Measurements from ENCODE around the gene NDUFAF4.

The NDUFAF4 gene

DNA sequence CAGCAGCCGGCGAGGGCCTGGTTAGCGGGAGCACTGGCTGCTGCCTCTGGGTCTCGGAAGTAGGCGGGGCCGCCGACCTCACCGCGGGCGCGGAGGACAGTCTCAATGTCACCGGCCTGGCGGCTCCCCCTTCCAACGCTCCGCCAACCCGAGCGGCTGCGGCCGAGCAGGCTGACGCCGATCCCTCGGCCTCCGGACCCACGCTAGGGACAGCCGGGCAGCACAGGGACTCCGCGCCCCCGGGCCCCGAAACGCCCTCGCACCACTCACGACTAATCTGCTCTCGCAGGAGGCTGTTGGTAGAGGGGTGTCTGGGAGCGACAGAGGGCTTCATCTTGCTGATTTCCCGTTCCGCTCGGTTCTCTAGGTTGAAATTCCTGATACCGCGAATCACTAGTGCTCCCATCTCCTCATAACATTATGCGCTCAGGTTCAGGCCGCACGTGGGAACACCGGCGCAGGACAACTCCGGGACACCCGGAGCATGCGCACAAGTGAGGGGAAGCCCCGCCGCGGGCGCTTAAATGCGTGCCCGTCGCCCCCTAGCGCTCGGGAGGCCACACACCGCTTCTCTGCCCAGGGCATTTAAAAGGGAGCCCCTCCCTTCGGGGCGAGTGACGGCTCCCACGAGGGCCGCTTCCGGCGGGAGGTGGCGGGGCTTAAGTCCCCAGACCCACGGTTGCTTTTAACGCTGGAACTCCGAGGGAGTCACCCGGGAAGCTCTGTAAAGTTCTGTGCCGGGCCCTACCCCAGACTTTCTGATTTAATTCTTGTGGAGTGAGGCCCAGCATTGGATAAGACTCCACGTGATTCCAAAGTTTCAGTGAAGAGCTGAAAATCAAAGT lies at the start of gene NDUFAF4:
TSS of gene NDUFAF4 (minus strand) at position 496 of the 845 bp plus-strand sequence. CDS start at position 406, 90 bp downstream.
- in situ Hi-C loops (cut with MboI; ENCODE audit: low pct_unique_long_range_greater_than_20kb, low sequenced_read_pairs) = no loop called here
- DNase-seq = peak; percentile 94

- no peak for DNase-seq
- in situ Hi-C loops (cut with MboI; ENCODE audit: low pct_unique_long_range_greater_than_20kb, low sequenced_read_pairs) = no loop called here
Measured at GRCh38 chr6:96947055-96947454, 49.4 kb upstream of the NDUFAF4 start.

GRCh38 chr6:96943555-96944215 lies 46.0 kb upstream of the NDUFAF4 start:
- no peak for DNase-seq
- in situ Hi-C loops (cut with MboI; ENCODE audit: low pct_unique_long_range_greater_than_20kb, low sequenced_read_pairs) = no loop called here

DNA sequence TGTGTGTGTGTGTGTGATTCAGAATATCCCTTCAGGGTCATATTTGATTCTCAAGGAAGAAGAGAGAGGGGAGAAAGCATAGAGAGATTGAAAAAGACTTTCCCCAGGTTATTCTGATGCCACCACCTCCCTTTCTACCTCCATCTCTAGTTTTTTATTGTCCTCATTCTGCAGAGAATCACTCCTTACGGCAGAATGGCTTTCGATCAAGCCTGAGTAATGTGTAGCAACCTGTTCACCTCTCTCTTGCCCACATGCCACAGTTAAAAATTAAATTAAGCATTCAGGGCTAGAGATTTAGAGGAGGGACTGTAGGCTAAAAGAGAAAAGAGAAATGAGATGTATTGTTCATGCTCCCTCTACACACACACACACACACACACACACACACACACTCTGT lies 45.0 kb upstream of the NDUFAF4 start:
- in situ Hi-C loops (cut with MboI; ENCODE audit: low pct_unique_long_range_greater_than_20kb, low sequenced_read_pairs) = no loop called here
- no peak for DNase-seq

DNA sequence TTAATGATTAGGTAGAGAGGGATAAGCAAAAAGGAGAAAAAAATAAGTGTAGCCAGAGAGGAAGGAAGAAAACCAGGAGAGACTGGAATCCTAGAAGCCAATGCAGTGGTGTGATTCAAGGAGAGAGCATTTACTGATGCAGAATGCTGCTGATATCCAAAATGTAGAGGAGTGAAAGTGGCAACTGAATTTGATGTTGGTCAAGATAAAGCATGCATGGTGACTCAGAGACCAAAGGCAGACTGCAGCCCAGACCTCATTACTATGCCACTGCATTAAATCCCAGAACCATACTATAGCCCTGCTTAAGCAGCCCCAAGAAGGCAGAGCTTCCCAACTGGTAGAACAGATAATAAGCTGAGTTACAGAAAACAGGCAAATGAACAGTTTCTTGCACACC lies 42.6 kb upstream of the NDUFAF4 start:
- DNase-seq = no peak
- in situ Hi-C loops (cut with MboI; ENCODE audit: low pct_unique_long_range_greater_than_20kb, low sequenced_read_pairs) = no loop called here

GRCh38 chr6:96939007-96939805 lies 41.5 kb upstream of the NDUFAF4 start:
- DNase-seq = no peak
- in situ Hi-C loops (cut with MboI; ENCODE audit: low pct_unique_long_range_greater_than_20kb, low sequenced_read_pairs) = no loop called here

DNA sequence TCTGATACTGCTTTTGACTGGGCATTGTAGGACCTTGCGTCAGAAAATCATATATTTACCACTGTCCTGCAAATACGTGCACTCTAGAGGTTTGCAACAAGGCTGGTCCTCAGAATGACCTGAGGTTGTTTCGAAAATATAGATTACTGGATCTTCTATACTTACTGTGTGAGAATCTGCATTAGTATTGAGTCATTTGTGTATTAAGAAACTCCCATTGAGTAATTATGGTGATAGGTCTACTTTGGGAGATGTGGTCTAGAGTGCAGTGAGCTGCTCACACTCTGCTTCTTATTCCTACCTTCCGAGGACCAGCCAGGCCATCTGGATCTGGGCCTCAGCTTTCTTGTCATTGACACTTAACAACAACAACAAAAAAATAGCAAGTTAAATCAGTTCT lies 36.4 kb upstream of the NDUFAF4 start:
- no peak for DNase-seq
- in situ Hi-C loops (cut with MboI; ENCODE audit: low pct_unique_long_range_greater_than_20kb, low sequenced_read_pairs) = no loop called here

DNA sequence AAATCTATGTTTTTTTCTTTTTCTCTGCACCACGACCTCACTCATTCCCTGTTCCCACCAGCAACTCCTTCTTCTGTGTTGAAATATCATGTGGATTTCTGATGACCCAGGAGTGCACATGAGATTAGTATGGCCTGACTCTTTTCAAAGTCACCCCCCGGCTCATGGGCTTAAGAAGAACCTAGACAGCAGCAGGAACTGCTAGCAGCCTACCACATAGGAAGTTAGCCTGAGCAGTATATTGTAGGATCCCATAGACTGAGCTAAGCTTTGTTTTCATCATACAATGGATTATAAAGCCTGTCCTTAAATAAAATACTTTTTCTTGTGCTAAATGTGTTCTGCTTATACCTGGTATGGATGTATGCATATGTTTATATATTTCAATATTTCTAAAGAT lies 33.5 kb upstream of the NDUFAF4 start:
- in situ Hi-C loops (cut with MboI; ENCODE audit: low pct_unique_long_range_greater_than_20kb, low sequenced_read_pairs) = no loop called here
- DNase-seq = no peak

GRCh38 chr6:96929741-96930140 lies 32.0 kb upstream of the NDUFAF4 start:
- in situ Hi-C loops (cut with MboI; ENCODE audit: low pct_unique_long_range_greater_than_20kb, low sequenced_read_pairs) = no loop called here
- DNase-seq = no peak

DNA sequence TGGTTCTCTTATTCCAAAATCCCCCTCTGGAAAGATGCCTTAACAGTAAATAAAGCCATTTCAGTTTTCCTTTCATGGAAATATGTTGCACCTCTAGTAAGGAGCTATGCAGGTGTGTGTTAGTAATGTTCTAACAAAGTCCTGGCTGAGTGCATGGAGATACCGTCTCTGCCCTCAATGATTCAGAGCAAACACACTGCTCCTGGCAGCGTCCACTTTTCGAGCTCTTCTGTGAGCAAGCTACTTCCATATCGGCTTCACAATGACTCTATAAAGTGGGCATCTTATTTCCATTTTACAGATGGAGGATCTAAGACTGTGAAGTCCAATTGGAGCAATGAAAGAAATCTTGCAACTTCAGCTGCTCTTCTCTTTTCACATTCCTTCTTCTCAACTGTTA lies 30.0 kb upstream of the NDUFAF4 start:
- in situ Hi-C loops (cut with MboI; ENCODE audit: low pct_unique_long_range_greater_than_20kb, low sequenced_read_pairs) = no loop called here
- no peak for DNase-seq

- in situ Hi-C loops (cut with MboI; ENCODE audit: low pct_unique_long_range_greater_than_20kb, low sequenced_read_pairs) = no loop called here
Measured at GRCh38 chr6:96926425-96926824, 28.7 kb upstream of the NDUFAF4 start.

GRCh38 chr6:96925290-96925687 lies 27.6 kb upstream of the NDUFAF4 start:
- no peak for DNase-seq
- in situ Hi-C loops (cut with MboI; ENCODE audit: low pct_unique_long_range_greater_than_20kb, low sequenced_read_pairs) = no loop called here

More at GRCh38 chr6:96926425-96926824, 28.7 kb upstream of the NDUFAF4 start:
- peak; percentile 4 for DNase-seq

DNA sequence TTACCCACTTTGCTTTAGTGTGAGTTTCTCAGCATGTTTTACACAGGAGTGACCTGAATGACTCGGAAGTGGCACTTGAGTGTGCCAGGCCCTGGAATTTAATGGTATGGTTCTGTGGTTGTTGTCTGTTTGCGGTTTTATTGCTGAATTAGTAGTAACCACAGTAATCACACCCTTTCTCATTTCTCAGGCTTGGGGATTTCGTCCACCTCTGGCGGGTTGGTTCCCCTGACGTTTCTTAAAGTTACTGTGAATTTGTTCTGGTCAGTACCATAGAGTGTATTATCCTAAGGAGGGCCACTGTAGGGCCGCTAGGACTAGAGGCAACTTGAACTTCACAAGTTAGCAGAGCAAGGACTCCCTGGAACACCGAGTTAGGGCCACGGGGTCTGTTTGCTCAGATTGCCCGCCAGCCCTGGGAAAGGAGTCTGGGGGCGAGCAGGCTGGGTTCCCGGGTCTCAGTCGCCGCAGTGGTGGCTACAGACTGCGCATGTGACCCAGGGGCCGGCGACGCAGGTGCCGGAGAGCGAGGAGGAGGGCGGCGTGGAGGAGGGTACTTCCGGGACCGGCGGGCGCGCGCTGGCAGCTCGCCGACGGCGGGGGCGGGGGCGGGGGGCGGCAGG lies 26.3 kb upstream of the NDUFAF4 start:
- in situ Hi-C loops (cut with MboI; ENCODE audit: low pct_unique_long_range_greater_than_20kb, low sequenced_read_pairs) = no loop called here
- peak; percentile 52 for DNase-seq

DNA sequence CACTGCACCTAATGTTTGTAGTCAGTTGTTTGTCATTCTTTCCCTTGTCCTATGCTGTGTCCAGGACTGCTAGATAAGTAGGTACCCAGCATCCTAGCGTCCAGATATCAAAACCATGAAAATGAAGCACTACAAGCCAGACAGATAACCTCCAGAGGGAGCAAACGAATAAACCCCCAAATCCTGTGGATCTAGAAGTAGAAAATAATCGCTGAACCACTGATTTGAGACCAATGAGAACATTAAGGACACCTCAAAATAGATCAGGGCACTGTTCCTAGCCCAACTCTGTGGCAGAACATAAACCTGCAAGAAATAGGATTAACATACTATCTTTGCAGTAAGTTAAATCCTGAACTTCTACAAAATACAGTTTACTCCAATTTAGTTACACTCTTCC lies 25.7 kb upstream of the NDUFAF4 start:
- DNase-seq = no peak
- in situ Hi-C loops (cut with MboI; ENCODE audit: low pct_unique_long_range_greater_than_20kb, low sequenced_read_pairs) = no loop called here

- in situ Hi-C loops (cut with MboI; ENCODE audit: low pct_unique_long_range_greater_than_20kb, low sequenced_read_pairs) = no loop called here
- DNase-seq = peak; percentile 71
Measured at GRCh38 chr6:96917098-96917497, 19.4 kb upstream of the NDUFAF4 start.

GRCh38 chr6:96913621-96914020 lies 15.9 kb upstream of the NDUFAF4 start:
- no peak for DNase-seq
- in situ Hi-C loops (cut with MboI; ENCODE audit: low pct_unique_long_range_greater_than_20kb, low sequenced_read_pairs) = no loop called here

GRCh38 chr6:96911751-96912150 lies 14.1 kb upstream of the NDUFAF4 start:
- DNase-seq = no peak
- in situ Hi-C loops (cut with MboI; ENCODE audit: low pct_unique_long_range_greater_than_20kb, low sequenced_read_pairs) = no loop called here

DNA sequence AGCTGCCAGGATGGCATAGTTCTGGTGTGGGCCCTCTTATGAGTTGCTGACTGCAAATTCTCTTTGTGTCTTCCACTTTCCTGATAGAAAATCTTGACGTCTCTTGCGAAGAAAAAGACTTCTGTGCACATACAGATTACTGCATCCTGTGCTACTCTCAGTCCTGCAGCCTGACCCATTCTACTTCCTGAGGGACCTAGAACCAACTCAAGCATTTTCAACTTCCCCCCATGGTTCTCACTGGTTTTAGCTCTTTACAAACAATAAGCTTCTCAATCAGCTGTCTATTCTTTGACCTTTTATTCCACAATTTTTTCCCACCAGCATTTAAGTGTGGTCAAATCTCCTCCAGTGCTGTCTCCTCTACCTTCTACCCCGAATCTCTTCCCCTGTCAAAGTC lies 13.5 kb upstream of the NDUFAF4 start:
- no peak for DNase-seq
- in situ Hi-C loops (cut with MboI; ENCODE audit: low pct_unique_long_range_greater_than_20kb, low sequenced_read_pairs) = no loop called here

- in situ Hi-C loops (cut with MboI; ENCODE audit: low pct_unique_long_range_greater_than_20kb, low sequenced_read_pairs) = no loop called here
- DNase-seq = no peak
Measured at GRCh38 chr6:96909811-96910210, 12.1 kb upstream of the NDUFAF4 start.
